ENCODE measurements around the gene GALNT14.

- TF ChIP-seq CTCF (IDR thresholded peaks at IDR 0.05) (no peak), POLR2A (IDR thresholded peaks at IDR 0.05) (no peak), EP300 (IDR thresholded peaks at IDR 0.05) (no peak)
Measured at GRCh38 chr2:30883822-30884221, 254.4 kb downstream of the GALNT14 start.

Measured in ovary (tissue), 3 donors.